Measurements from ENCODE around the gene MITF. TPM values are rescaled to one million over a fixed set of nuclear protein-coding genes. Genes with fewer than 3 reads are reported as not detected.

MITF gene
- total RNA-seq, 2 experiments from 2014 or later: not detected

- Histone ChIP-seq H3K27ac (ENCODE audit: low read depth, low read length, poor library complexity, severe bottlenecking) (no peak overlapping the region), H3K4me3 (ENCODE audit: low read depth, low read length, poor library complexity, severe bottlenecking) (no peak overlapping the region), H3K9me2 (ENCODE audit: insufficient read depth, low read length) (no peaks in the 10 kb centered on the region), H3K79me2 (ENCODE audit: insufficient read depth, low read depth, low read length) (no peaks in the 10 kb centered on the region), H3K4me1 (ENCODE audit: insufficient read depth, low read length, poor library complexity, severe bottlenecking) (no peaks in the 10 kb centered on the region), H4K20me1 (ENCODE audit: insufficient read depth, low read length) (no peaks in the 10 kb centered on the region), H3K36me3 (ENCODE audit: insufficient read depth, low read length) (no peaks in the 10 kb centered on the region), H3K4me2 (ENCODE audit: low read length) (no peak overlapping the region), H2AFZ (ENCODE audit: low read length) (no peak overlapping the region), H3K9me3 (ENCODE audit: low read length) (peaks cover under 1% of the 10 kb centered on the region; the same call in 1 of the 2 replicates)
- TF ChIP-seq CTCF (conservative IDR thresholded peaks at IDR 0.05; ENCODE audit: low read length) (no peak), EZH2phosphoT487 (IDR thresholded peaks at IDR 0.05; ENCODE audit: borderline replicate concordance, low read depth, low read length) (no peak)
- ChIA-PET POLR2A (interaction anchor here (0.6 kb wide), 1 partner anchor 10 kb away, joined by 3 read pairs; no protein-coding TSS in a partner anchor), CTCF (ENCODE audit: unreplicated experiment) (no interaction called here)
- no TSS peak for BruUV-seq (replicated peaks)
- intact Hi-C loops (cut with micrococcal nuclease; ENCODE audit: unreplicated experiment): no loop called here
- DNase-seq (ENCODE audit: low spot score): no peak
These were observed 90.9 kb downstream of the MITF start for GRCh38 chr3:69830147-69830546.

- TF ChIP-seq EZH2phosphoT487 (IDR thresholded peaks at IDR 0.05; ENCODE audit: borderline replicate concordance, low read depth, low read length) (no peak), CTCF (conservative IDR thresholded peaks at IDR 0.05; ENCODE audit: low read length) (no peak)
- no peaks in the 10 kb centered on the region for H3K79me2 ChIP-seq (ENCODE audit: insufficient read depth, low read depth, low read length)
- no peak overlapping the region for H3K4me3 ChIP-seq (ENCODE audit: low read depth, low read length, poor library complexity, severe bottlenecking)
- CTCF ChIA-PET (ENCODE audit: unreplicated experiment): no interaction called here
- no peaks in the 10 kb centered on the region for H3K9me2 ChIP-seq (ENCODE audit: insufficient read depth, low read length)
- POLR2A ChIA-PET: no interaction called here
- intact Hi-C loops (cut with micrococcal nuclease; ENCODE audit: unreplicated experiment): no loop called here
- H3K9me3 ChIP-seq (ENCODE audit: low read length): peaks cover 9% of the 10 kb centered on the region; the same call in 1 of the 2 replicates
- H4K20me1 ChIP-seq (ENCODE audit: insufficient read depth, low read length): no peaks in the 10 kb centered on the region
- BruUV-seq (replicated peaks): no TSS peak
- no peak overlapping the region for H2AFZ ChIP-seq (ENCODE audit: low read length)
- no peak overlapping the region for H3K4me2 ChIP-seq (ENCODE audit: low read length)
- H3K27ac ChIP-seq (ENCODE audit: low read depth, low read length, poor library complexity, severe bottlenecking): no peak overlapping the region
- H3K36me3 ChIP-seq (ENCODE audit: insufficient read depth, low read length): no peaks in the 10 kb centered on the region
- no peak for DNase-seq (ENCODE audit: low spot score)
- no peaks in the 10 kb centered on the region for H3K4me1 ChIP-seq (ENCODE audit: insufficient read depth, low read length, poor library complexity, severe bottlenecking)
These were observed 92.5 kb downstream of the MITF start for GRCh38 chr3:69831737-69832136.

- intact Hi-C loops (cut with micrococcal nuclease; ENCODE audit: unreplicated experiment): no loop called here
- Histone ChIP-seq H3K4me3 (ENCODE audit: low read depth, low read length, poor library complexity, severe bottlenecking) (no peak overlapping the region), H3K4me1 (ENCODE audit: insufficient read depth, low read length, poor library complexity, severe bottlenecking) (no peaks in the 10 kb centered on the region), H3K4me2 (ENCODE audit: low read length) (no peak overlapping the region), H3K27ac (ENCODE audit: low read depth, low read length, poor library complexity, severe bottlenecking) (no peak overlapping the region), H3K79me2 (ENCODE audit: insufficient read depth, low read depth, low read length) (no peaks in the 10 kb centered on the region), H3K36me3 (ENCODE audit: insufficient read depth, low read length) (no peaks in the 10 kb centered on the region), H2AFZ (ENCODE audit: low read length) (no peak overlapping the region), H4K20me1 (ENCODE audit: insufficient read depth, low read length) (no peaks in the 10 kb centered on the region), H3K9me3 (ENCODE audit: low read length) (peaks cover 9% of the 10 kb centered on the region; the same call in 1 of the 2 replicates), H3K9me2 (ENCODE audit: insufficient read depth, low read length) (no peaks in the 10 kb centered on the region)
- CTCF ChIA-PET (ENCODE audit: unreplicated experiment): no interaction called here
- BruUV-seq (replicated peaks): no TSS peak
- no peak for TF ChIP-seq CTCF (conservative IDR thresholded peaks at IDR 0.05; ENCODE audit: low read length)
- no peak for TF ChIP-seq EZH2phosphoT487 (IDR thresholded peaks at IDR 0.05; ENCODE audit: borderline replicate concordance, low read depth, low read length)
- POLR2A ChIA-PET: no interaction called here
- no peak for DNase-seq (ENCODE audit: low spot score)
These were observed 94.3 kb downstream of the MITF start for GRCh38 chr3:69833591-69833990.
